GM23248 (cell line): ENCODE results near the gene MYO1E.

Experiments used
- EZH2 ChIP-seq: fragments of 200-600 bp; sonication (generic); IDR thresholded peaks from 2 replicates; pipeline ENCODE4 v1.6.1; 2018; ENCODE audit warnings: antibody characterized with exemption, mild to moderate bottlenecking; ENCODE audit not compliant: insufficient read depth, poor library complexity, severe bottlenecking
- EZH2phosphoT487 ChIP-seq: fragments of 200-600 bp; sonication (generic); IDR thresholded peaks from 2 replicates; pipeline ENCODE4 v1.6.1; 2018; ENCODE audit warnings: antibody characterized with exemption, moderate library complexity, mild to moderate bottlenecking, low read depth; ENCODE audit not compliant: insufficient read depth

DNA sequence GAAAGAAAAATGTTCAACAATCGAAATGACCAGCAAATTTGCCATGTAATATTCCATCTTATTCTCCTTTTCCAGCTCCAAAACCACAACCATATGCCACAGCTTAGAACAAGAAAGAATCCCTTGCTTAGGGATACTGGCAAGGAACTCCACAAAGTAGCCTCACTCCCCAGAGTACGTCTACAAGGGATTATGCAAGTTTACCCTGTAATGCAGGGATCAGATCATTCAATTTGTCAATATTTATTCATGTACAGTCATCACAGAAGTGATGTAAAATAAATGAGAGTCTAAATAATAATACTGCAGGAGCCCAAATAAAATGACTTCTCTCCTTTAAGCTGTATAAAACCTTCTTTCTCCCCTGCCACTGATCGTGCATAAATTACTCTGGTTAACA lies 23.5 kb upstream of the MYO1E start:
- no peak for TF ChIP-seq EZH2
- no peak for TF ChIP-seq EZH2phosphoT487
